OCI-LY1 (cell line): ENCODE data around the gene SLAIN1.

Source experiments
- H2AFZ ChIP-seq: fragments of 200-600 bp; sonication (generic), shearing (Covaris generic); 2 replicates; pipeline ENCODE4 v1.6.0; 2014; ENCODE audit warnings: antibody characterized with exemption, mild to moderate bottlenecking, low read length
- H3F3A ChIP-seq: fragments of 200-600 bp; sonication (generic), shearing (Covaris generic); 2 replicates; pipeline ENCODE4 v1.6.0; 2014; ENCODE audit warnings: mild to moderate bottlenecking, antibody characterized with exemption, low read length, moderate library complexity; ENCODE audit not compliant: insufficient read depth
- H3K27ac ChIP-seq: fragments of 200-600 bp; sonication (generic); 2 replicates; pipeline ENCODE4 v1.5.1; 2014; ENCODE audit warnings: low read length, mixed run types, mild to moderate bottlenecking, low read depth; ENCODE audit not compliant: poor library complexity, severe bottlenecking
- H3K27me3 ChIP-seq: fragments of 200-600 bp; sonication (generic); 2 replicates; pipeline ENCODE4 v1.6.0; 2014; ENCODE audit warnings: antibody characterized with exemption, mild to moderate bottlenecking, low read length, moderate library complexity; ENCODE audit not compliant: insufficient read depth
- H3K36me3 ChIP-seq: fragments of 200-600 bp; sonication (generic); 2 replicates; pipeline ENCODE4 v1.6.1; 2014; ENCODE audit warnings: mild to moderate bottlenecking, antibody characterized with exemption, low read length, moderate library complexity, mixed read lengths; ENCODE audit not compliant: insufficient read depth
- H3K4me1 ChIP-seq: fragments of 200-600 bp; sonication (generic); 2 replicates; pipeline ENCODE4 v1.5.1; 2014; ENCODE audit warnings: mild to moderate bottlenecking, low read length, moderate library complexity; ENCODE audit not compliant: insufficient read depth, severe bottlenecking
- H3K4me2 ChIP-seq: fragments of 200-600 bp; sonication (generic), shearing (Covaris generic); 2 replicates; pipeline ENCODE4 v1.6.1; 2014; ENCODE audit warnings: low read length
- H3K4me3 ChIP-seq: fragments of 200-600 bp; sonication (generic); 2 replicates; pipeline ENCODE4 v1.5.1; 2014; ENCODE audit warnings: low read length, low read depth, mild to moderate bottlenecking, mixed read lengths; ENCODE audit not compliant: poor library complexity, severe bottlenecking
- H3K79me2 ChIP-seq: fragments of 200-600 bp; shearing (Covaris generic); 2 replicates; pipeline ENCODE4 v1.6.1; 2016; ENCODE audit warnings: mixed run types, low read length, mixed read lengths; ENCODE audit not compliant: insufficient read depth
- H3K9ac ChIP-seq: fragments of 200-600 bp; sonication (generic), shearing (Covaris generic); 2 replicates; pipeline ENCODE4 v1.6.1; 2014; ENCODE audit warnings: mild to moderate bottlenecking, low read length, mixed read lengths
- H3K9me2 ChIP-seq: fragments of 200-600 bp; sonication (generic), shearing (Covaris generic); 2 replicates; pipeline ENCODE4 v1.6.1; 2014; ENCODE audit warnings: low read depth, mild to moderate bottlenecking, low read length, mixed read lengths
- H3K9me3 ChIP-seq: fragments of 200-600 bp; shearing (Covaris generic); 2 replicates; pipeline ENCODE4 v1.6.1; 2014; ENCODE audit warnings: low read length, mixed read lengths
- H4K20me1 ChIP-seq: fragments of 200-600 bp; sonication (generic), shearing (Covaris generic); 2 replicates; pipeline ENCODE4 v1.6.0; 2016; ENCODE audit warnings: mild to moderate bottlenecking, low read length; ENCODE audit not compliant: insufficient read depth
- EZH2 ChIP-seq: fragments of 200-600 bp; sonication (generic), shearing (Covaris generic); IDR thresholded peaks from 2 replicates; pipeline ENCODE4 v1.8.0; 2017; ENCODE audit warnings: borderline replicate concordance, mixed run types, mild to moderate bottlenecking, antibody characterized with exemption, low read length, moderate library complexity, mixed read lengths
- TF ChIP-seq, protein P1 (sequence below): fragments of 200-600 bp; sonication (generic), shearing (Covaris generic); IDR thresholded peaks from 2 replicates; pipeline ENCODE4 v1.5.1; 2017; ENCODE audit warnings: mild to moderate bottlenecking, antibody characterized with exemption, low read length, moderate library complexity, mixed read lengths

Gene SLAIN1

GRCh38 chr13:77678691-77679235, 18.7 kb upstream of the SLAIN1 start:
- Histone ChIP-seq H3K9me2 (no peaks in the 10 kb centered on the region), H3K9me3 (no peaks in the 10 kb centered on the region), H3K9ac (no peak overlapping the region), H3K4me2 (no peak overlapping the region), H3F3A (no peaks in the 10 kb centered on the region), H2AFZ (no peak overlapping the region), H3K79me2 (no peaks in the 10 kb centered on the region), H3K36me3 (no peaks in the 10 kb centered on the region), H3K27me3 (no peaks in the 10 kb centered on the region; the same call in 1 of the 2 replicates), H3K27ac (no peak overlapping the region), H4K20me1 (no peaks in the 10 kb centered on the region), H3K4me1 (no peaks in the 10 kb centered on the region), H3K4me3 (no peak overlapping the region)
- no peak for TF ChIP-seq EZH2
- TF ChIP-seq, protein P1, sequence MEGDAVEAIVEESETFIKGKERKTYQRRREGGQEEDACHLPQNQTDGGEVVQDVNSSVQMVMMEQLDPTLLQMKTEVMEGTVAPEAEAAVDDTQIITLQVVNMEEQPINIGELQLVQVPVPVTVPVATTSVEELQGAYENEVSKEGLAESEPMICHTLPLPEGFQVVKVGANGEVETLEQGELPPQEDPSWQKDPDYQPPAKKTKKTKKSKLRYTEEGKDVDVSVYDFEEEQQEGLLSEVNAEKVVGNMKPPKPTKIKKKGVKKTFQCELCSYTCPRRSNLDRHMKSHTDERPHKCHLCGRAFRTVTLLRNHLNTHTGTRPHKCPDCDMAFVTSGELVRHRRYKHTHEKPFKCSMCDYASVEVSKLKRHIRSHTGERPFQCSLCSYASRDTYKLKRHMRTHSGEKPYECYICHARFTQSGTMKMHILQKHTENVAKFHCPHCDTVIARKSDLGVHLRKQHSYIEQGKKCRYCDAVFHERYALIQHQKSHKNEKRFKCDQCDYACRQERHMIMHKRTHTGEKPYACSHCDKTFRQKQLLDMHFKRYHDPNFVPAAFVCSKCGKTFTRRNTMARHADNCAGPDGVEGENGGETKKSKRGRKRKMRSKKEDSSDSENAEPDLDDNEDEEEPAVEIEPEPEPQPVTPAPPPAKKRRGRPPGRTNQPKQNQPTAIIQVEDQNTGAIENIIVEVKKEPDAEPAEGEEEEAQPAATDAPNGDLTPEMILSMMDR: no peak

DNA sequence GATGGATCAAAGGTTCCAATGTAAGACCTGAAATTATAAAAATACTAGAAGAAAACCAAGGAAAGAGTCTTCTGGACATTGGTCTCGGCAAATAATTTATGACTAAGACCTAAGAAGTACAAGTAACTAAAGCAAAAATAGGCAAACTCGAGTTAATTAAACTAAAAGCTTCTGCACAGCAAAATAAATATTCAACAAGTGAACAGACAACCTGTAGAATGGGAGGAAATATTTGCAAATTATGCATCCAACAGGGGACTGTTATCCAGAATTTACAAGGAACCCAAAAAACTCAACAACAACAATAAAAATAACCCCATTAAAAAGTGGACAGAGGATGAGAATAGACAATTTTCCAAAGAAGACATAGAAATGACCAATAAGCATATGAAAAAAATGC, 9.7 kb upstream of the SLAIN1 start:
- TF ChIP-seq, protein P1: no peak
- TF ChIP-seq EZH2: no peak
- Histone ChIP-seq H3K4me3 (no peak overlapping the region), H3K79me2 (no peaks in the 10 kb centered on the region), H3K9me2 (no peaks in the 10 kb centered on the region), H4K20me1 (no peaks in the 10 kb centered on the region), H3K36me3 (no peaks in the 10 kb centered on the region), H3K27ac (no peak overlapping the region), H3K9me3 (peaks cover 4% of the 10 kb centered on the region; the same call in 1 of the 2 replicates), H3K9ac (no peak overlapping the region), H3K4me2 (no peak overlapping the region), H3F3A (no peaks in the 10 kb centered on the region), H3K4me1 (no peaks in the 10 kb centered on the region), H3K27me3 (no peaks in the 10 kb centered on the region), H2AFZ (no peak overlapping the region)

GRCh38 chr13:77691871-77692270, 5.6 kb upstream of the SLAIN1 start:
- Histone ChIP-seq H2AFZ (no peak overlapping the region), H3K4me1 (peaks cover 12% of the 10 kb centered on the region), H3K27me3 (no peaks in the 10 kb centered on the region), H3K9ac (no peak overlapping the region), H3K27ac (no peak overlapping the region), H3K79me2 (no peaks in the 10 kb centered on the region), H3K4me3 (no peak overlapping the region), H4K20me1 (no peaks in the 10 kb centered on the region), H3F3A (no peaks in the 10 kb centered on the region), H3K9me3 (no peaks in the 10 kb centered on the region), H3K4me2 (no peak overlapping the region), H3K9me2 (no peaks in the 10 kb centered on the region), H3K36me3 (no peaks in the 10 kb centered on the region)
- TF ChIP-seq, protein P1: no peak
- TF ChIP-seq EZH2: no peak
